ENCODE results near the gene STK39. TPM values are rescaled to one million over a fixed set of nuclear protein-coding genes. Genes with fewer than 3 reads are reported as not detected.
"Not testable (repeated sequence)": the region's sequence is repeated elsewhere in the genome, so short reads cannot be mapped to it uniquely, and the experiment has no call there.

The STK39 gene
- total RNA-seq, 1 donor from 2014 or later: 31.9 TPM

DNA sequence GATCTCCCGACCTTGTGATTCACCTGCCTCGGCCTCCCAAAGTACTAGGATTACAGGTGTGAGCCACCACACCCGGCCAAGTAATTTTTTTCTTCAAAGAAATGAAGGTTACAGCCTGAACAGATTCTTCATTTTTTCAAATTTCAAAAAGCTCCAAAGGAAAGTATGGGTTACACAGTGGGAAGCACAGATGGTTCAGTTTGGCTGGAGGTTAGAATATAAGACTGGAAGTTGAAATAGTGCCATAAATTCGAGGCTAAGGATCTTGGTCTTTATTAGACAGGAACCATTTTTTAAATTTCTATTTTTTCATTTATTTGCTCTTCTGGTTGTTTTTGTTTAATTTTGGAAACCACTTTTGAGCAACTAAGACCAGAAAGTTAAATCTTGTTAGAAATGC, 120.0 kb downstream of the STK39 start:
- no peak overlapping the region for H3K27ac Mint-ChIP-seq (ENCODE audit: unreplicated experiment)
- peaks cover 28% of the 10 kb centered on the region for H3K4me1 Mint-ChIP-seq (ENCODE audit: low read depth)
- no peaks in the 10 kb centered on the region for H3K9me3 Mint-ChIP-seq (ENCODE audit: low read depth)
- no peak for DNase-seq (ENCODE audit: low spot score)
- TF ChIP-seq CTCF (IDR thresholded peaks at IDR 0.05): no peak
- H3K4me3 Mint-ChIP-seq (ENCODE audit: unreplicated experiment): no peak overlapping the region
- H3K27me3 Mint-ChIP-seq (ENCODE audit: low read depth): no peaks in the 10 kb centered on the region
- H3K36me3 Mint-ChIP-seq (ENCODE audit: low read depth): peaks cover 33% of the 10 kb centered on the region

DNA sequence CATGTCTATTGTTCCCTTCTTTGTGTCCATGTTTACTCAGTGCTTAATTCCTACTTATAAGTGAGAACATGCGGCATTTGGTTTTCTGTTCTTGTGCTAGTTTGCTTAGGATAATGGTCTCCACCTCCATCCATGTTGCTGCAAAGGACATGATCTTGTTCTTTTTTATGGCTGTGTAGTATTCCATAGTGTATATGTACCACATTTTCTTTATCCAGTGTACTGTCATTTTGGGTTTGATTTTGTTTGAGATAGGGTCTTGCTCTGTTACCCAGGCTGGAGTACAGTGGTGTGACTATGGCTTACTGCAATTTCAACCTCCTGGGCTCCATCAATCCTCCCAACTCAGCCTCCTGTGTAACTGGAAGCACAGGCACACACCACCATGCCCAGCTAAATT, 125.2 kb downstream of the STK39 start:
- H3K27ac Mint-ChIP-seq (ENCODE audit: unreplicated experiment); DNase-seq (ENCODE audit: low spot score); H3K4me3 Mint-ChIP-seq (ENCODE audit: unreplicated experiment); H3K27me3 Mint-ChIP-seq (ENCODE audit: low read depth); H3K4me1 Mint-ChIP-seq (ENCODE audit: low read depth); H3K9me3 Mint-ChIP-seq (ENCODE audit: low read depth): not testable (repeated sequence)
- H3K36me3 Mint-ChIP-seq (ENCODE audit: low read depth): peaks cover 28% of the 10 kb centered on the region

DNA sequence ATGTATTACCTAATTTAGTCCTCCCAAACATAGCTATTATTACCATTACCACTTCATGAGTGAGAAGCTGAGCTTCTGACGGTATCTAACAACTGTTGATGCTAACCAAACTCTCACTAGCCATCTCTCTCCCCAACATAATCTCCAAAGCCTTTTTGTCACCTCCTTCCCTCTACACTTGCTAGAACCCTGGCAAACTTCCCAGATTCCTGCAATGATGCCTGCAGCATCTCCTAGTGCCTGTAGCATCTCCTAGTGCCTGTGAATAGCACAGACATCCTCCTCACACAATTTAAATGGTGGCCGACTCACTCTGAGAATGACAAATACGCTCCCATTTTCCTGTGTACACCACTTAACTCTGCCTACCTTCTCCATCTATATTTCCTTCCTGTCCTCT, 126.7 kb downstream of the STK39 start:
- TF ChIP-seq CTCF (IDR thresholded peaks at IDR 0.05): no peak
- H3K36me3 Mint-ChIP-seq (ENCODE audit: low read depth): peaks cover 20% of the 10 kb centered on the region
- H3K27ac Mint-ChIP-seq (ENCODE audit: unreplicated experiment): no peak overlapping the region
- no peaks in the 10 kb centered on the region for H3K9me3 Mint-ChIP-seq (ENCODE audit: low read depth)
- H3K27me3 Mint-ChIP-seq (ENCODE audit: low read depth): no peaks in the 10 kb centered on the region
- peaks cover 8% of the 10 kb centered on the region for H3K4me1 Mint-ChIP-seq (ENCODE audit: low read depth)
- H3K4me3 Mint-ChIP-seq (ENCODE audit: unreplicated experiment): no peak overlapping the region
- DNase-seq (ENCODE audit: low spot score): no peak

DNA sequence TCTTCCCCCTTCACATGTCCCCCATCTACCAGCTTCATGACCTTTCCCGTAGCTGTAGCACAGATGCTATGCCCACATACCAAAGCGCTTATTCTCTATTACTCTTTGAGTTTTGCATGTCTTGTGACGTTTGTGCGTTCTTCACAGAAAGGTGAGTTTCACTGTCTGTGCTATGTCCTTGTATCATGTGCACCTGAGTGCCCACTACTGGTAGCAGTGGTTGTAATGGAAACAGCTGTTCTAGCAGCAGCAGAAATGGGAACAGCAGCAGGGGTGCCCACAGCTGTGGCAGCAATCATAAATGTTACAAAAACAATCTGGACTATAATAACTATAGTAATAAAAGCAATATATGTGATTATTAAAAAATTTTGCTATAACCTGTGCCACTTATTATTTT, 127.1 kb downstream of the STK39 start:
- H3K4me3 Mint-ChIP-seq (ENCODE audit: unreplicated experiment): no peak overlapping the region
- no peaks in the 10 kb centered on the region for H3K27me3 Mint-ChIP-seq (ENCODE audit: low read depth)
- peaks cover 17% of the 10 kb centered on the region for H3K36me3 Mint-ChIP-seq (ENCODE audit: low read depth)
- H3K27ac Mint-ChIP-seq (ENCODE audit: unreplicated experiment): no peak overlapping the region
- TF ChIP-seq CTCF (IDR thresholded peaks at IDR 0.05): no peak
- no peak for DNase-seq (ENCODE audit: low spot score)
- peaks cover 11% of the 10 kb centered on the region for H3K4me1 Mint-ChIP-seq (ENCODE audit: low read depth)
- no peaks in the 10 kb centered on the region for H3K9me3 Mint-ChIP-seq (ENCODE audit: low read depth)

DNA sequence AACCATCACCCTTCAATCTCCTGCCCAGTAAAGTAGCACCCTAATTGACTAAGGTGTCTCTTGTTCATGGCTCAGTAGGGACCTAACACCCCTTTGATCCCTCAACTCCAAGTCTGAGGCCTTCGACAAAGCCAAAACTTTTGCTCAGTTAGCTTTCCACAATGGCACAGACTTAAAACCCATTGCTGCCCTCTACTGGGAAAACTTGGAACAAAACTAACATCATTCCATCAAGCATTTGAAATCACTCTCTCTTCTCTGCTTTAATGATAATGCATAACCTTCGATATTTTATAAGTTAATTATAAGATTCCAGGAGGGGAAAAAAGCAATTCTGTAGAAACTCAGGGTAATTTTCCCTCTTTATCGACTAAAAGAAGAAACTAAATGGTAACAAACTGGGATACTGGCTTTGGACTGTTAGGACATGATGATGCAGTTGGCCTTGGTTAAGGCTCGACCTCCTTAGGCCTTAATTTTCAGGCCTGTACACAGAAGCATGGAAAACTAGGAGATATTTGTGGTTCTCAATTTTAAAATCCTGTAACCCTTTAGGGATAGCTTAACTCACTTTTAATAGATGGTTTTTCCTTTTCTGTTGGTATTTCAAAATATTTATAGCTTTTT, 127.8 kb downstream of the STK39 start:
- Mint-ChIP-seq H3K9me3 (ENCODE audit: low read depth) (no peaks in the 10 kb centered on the region), H3K27ac (ENCODE audit: unreplicated experiment) (no peak overlapping the region)

More for the DNA sequence above, 127.8 kb downstream of the STK39 start:
- no peaks in the 10 kb centered on the region for H3K27me3 Mint-ChIP-seq (ENCODE audit: low read depth)
- DNase-seq (ENCODE audit: low spot score): no peak
- H3K4me3 Mint-ChIP-seq (ENCODE audit: unreplicated experiment): no peak overlapping the region
- peak; percentile 83 for TF ChIP-seq CTCF (IDR thresholded peaks at IDR 0.05)
- H3K4me1 Mint-ChIP-seq (ENCODE audit: low read depth): peaks cover 16% of the 10 kb centered on the region
- peaks cover 15% of the 10 kb centered on the region for H3K36me3 Mint-ChIP-seq (ENCODE audit: low read depth)

All from chondrocyte (in vitro differentiated cells).